ENCODE measurements around the gene CELF5.
A peak's percentile ranks its signal among the peaks of the same experiment; 100 is the strongest.

CELF5 gene

DNA sequence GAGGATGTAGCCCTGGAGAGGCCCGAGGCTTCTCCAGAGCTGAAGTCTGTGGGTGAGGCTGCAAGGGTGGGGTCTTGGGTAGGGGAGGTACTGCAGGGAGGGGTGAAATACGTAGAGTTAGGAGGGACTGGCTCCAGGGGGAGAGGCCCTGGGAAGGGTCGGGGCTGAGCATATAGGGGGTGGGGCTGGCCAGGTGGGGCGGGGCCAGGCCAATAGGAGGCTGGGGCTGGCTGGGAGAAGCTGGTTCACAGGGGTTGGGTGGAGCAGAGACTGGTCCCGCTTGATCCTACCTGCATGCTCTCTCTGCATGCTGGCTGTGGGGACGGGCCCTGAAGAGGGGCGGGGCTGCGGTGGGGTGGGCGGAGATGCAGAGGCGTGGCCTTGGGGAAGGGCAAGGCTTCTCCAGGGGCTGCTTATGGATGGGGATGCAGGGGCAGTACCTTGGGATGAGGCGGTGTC is 51.9 kb downstream of the CELF5 start:
- peak; percentile 77 for DNase-seq (ENCODE audit: low spot score)
- TF ChIP-seq, protein P1, sequence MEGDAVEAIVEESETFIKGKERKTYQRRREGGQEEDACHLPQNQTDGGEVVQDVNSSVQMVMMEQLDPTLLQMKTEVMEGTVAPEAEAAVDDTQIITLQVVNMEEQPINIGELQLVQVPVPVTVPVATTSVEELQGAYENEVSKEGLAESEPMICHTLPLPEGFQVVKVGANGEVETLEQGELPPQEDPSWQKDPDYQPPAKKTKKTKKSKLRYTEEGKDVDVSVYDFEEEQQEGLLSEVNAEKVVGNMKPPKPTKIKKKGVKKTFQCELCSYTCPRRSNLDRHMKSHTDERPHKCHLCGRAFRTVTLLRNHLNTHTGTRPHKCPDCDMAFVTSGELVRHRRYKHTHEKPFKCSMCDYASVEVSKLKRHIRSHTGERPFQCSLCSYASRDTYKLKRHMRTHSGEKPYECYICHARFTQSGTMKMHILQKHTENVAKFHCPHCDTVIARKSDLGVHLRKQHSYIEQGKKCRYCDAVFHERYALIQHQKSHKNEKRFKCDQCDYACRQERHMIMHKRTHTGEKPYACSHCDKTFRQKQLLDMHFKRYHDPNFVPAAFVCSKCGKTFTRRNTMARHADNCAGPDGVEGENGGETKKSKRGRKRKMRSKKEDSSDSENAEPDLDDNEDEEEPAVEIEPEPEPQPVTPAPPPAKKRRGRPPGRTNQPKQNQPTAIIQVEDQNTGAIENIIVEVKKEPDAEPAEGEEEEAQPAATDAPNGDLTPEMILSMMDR (conservative IDR thresholded peaks at IDR 0.05; ENCODE audit: low read depth), result no peak
- ChIA-PET CTCF (no interaction called here), POLR2A (ENCODE audit: low non-redundant PET) (no interaction called here)
- H3K27ac ChIP-seq, result peak overlapping the region; percentile 69

DNA sequence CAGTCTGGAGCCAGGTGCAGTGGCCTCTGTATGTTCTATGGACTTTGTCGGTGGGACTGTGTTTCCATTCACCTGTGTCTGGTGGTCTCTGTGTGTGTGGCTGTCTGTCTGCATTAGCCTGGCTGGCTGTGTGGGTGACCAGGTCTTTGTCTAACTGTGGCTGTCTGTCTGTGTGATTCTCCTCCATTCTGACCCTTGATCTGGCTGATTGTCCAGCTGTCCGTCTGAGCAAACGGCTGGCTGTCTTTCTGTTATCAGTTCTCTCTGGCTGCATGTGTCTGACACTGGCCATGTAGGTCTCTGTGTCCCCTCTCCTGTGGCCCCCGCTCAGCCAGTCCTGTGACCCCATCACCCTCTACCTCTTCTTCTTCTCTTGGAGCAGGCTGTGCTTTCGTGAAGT is 53.2 kb downstream of the CELF5 start:
- no peak for DNase-seq (ENCODE audit: low spot score)
- no peak overlapping the region for H3K27ac ChIP-seq
- CTCF ChIA-PET, result no interaction called here
- TF ChIP-seq, protein P1 (conservative IDR thresholded peaks at IDR 0.05; ENCODE audit: low read depth), result no peak
- POLR2A ChIA-PET (ENCODE audit: low non-redundant PET), result no interaction called here

DNA sequence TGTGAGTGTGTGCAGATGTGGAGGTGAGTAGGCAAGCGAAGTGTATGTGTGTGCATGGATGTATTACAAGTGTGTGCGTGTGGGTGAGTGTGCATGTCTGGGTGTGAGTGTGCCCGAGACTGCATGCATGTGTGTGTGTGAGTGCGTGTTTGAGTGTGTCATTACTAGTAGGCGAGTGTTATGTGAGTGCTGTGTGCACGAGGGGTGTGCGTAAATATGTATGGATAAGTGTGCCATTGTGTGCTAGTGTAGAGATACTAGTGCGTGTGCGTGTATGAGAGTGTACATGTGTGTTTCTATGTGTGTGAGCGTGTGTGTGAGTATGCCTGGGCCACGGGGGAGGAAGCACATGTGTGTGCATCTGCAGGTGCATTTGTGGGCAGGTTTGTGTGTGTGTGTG is 53.8 kb downstream of the CELF5 start:
- TF ChIP-seq, protein P1 (conservative IDR thresholded peaks at IDR 0.05; ENCODE audit: low read depth), result no peak
- POLR2A ChIA-PET (ENCODE audit: low non-redundant PET), result no interaction called here
- no peak overlapping the region for H3K27ac ChIP-seq
- CTCF ChIA-PET, result no interaction called here
- no peak for DNase-seq (ENCODE audit: low spot score)

GRCh38 chr19:3278749-3279148 is 54.3 kb downstream of the CELF5 start:
- no peak overlapping the region for H3K27ac ChIP-seq
- CTCF ChIA-PET, result no interaction called here
- POLR2A ChIA-PET (ENCODE audit: low non-redundant PET), result no interaction called here

GRCh38 chr19:3279306-3279705 is 54.8 kb downstream of the CELF5 start:
- TF ChIP-seq, protein P1 (conservative IDR thresholded peaks at IDR 0.05; ENCODE audit: low read depth), result no peak
- ChIA-PET POLR2A (ENCODE audit: low non-redundant PET) (no interaction called here), CTCF (no interaction called here)
- DNase-seq (ENCODE audit: low spot score), result no peak
- no peak overlapping the region for H3K27ac ChIP-seq

More at GRCh38 chr19:3278749-3279148, 54.3 kb downstream of the CELF5 start:
- DNase-seq (ENCODE audit: low spot score), result no peak
- TF ChIP-seq, protein P1 (conservative IDR thresholded peaks at IDR 0.05; ENCODE audit: low read depth), result no peak

GRCh38 chr19:3281026-3281425 is 56.6 kb downstream of the CELF5 start:
- DNase-seq (ENCODE audit: low spot score), result no peak
- ChIA-PET CTCF (no interaction called here), POLR2A (ENCODE audit: low non-redundant PET) (no interaction called here)
- TF ChIP-seq, protein P1 (conservative IDR thresholded peaks at IDR 0.05; ENCODE audit: low read depth), result no peak
- H3K27ac ChIP-seq, result no peak overlapping the region

DNA sequence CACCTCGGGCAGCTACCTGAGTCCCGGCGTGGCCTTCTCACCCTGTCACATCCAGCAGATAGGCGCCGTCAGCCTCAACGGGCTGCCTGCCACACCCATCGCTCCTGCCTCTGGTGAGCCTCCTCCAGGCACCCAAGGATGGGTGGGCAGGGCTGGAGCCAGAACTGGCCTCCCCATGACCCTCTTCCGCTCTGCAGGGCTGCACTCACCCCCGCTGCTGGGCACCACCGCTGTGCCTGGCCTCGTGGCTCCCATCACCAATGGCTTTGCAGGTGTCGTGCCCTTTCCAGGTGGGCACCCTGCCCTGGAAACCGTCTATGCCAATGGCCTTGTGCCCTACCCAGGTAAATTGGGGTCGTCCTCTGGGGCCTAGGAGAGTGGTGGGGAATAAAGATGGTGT is 57.7 kb downstream of the CELF5 start:
- ChIA-PET CTCF (no interaction called here), POLR2A (ENCODE audit: low non-redundant PET) (no interaction called here)
- DNase-seq (ENCODE audit: low spot score), result no peak
- H3K27ac ChIP-seq, result no peak overlapping the region
- TF ChIP-seq, protein P1 (conservative IDR thresholded peaks at IDR 0.05; ENCODE audit: low read depth), result no peak

Data from RWPE1 (cell line).